Heart right ventricle (tissue), 16 donors: ENCODE data around the gene CIT. TPM values are rescaled to one million over a fixed set of nuclear protein-coding genes. Genes with fewer than 3 reads are reported as not detected.

Experiments
- ATAC-seq, 8 donors: fragments of 200-7000 bp; cut with Tn5 transposase; one replicate each; pipeline ENCODE4 v1.9.1; 2020; ENCODE audit warnings: mild to moderate bottlenecking in 8 of 8, moderate library complexity in 8 of 8, moderate number of reproducible peaks in 1 of 8
- DNase-seq, 2 donors: peaks; one replicate each; pipeline ENCODE4 v3.0.0-alpha.2; 2020
- H3K27ac ChIP-seq, 10 donors: fragments of 200-600 bp; sonication (generic) in 2 of 10; one replicate each; pipeline versions ENCODE4 v1.5.0 to v1.8.0; 2020 to 2022; ENCODE audit warnings: mild to moderate bottlenecking in 3 of 10
- H3K27me3 ChIP-seq, 7 donors: fragments of 200-600 bp; one replicate each; pipeline ENCODE4 v1.8.0; 2021 to 2022; ENCODE audit warnings: mild to moderate bottlenecking in 2 of 7
- H3K36me3 ChIP-seq, 9 donors: fragments of 200-600 bp; sonication (generic) in 1 of 9; one replicate each; pipeline versions ENCODE4 v1.5.0 to v1.8.0; 2020 to 2022; ENCODE audit warnings: mild to moderate bottlenecking in 2 of 9
- H3K4me1 ChIP-seq, 9 donors: fragments of 200-600 bp; sonication (generic) in 1 of 9; one replicate each; pipeline versions ENCODE4 v1.5.0 to v1.8.0; 2020 to 2022; ENCODE audit warnings: mild to moderate bottlenecking in 4 of 9
- H3K4me3 ChIP-seq, 10 donors: fragments of 200-600 bp; sonication (generic) in 2 of 10; one replicate each; pipeline versions ENCODE4 v1.5.0 to v1.8.0; 2020 to 2022; ENCODE audit warnings: mild to moderate bottlenecking in 7 of 10, moderate library complexity in 2 of 10
- H3K9me3 ChIP-seq, 11 donors: fragments of 200-600 bp in 10 of 11; sonication (generic) in 2 of 11; one replicate each; pipeline versions ENCODE4 v1.5.0 to v1.8.0; 2013 to 2022; ENCODE audit warnings: mild to moderate bottlenecking in 2 of 11, control low read depth in 1 of 11, moderate library complexity in 1 of 11
- CTCF ChIP-seq, 9 donors: fragments of 200-600 bp; sonication (generic) in 2 of 9; IDR thresholded peaks; one replicate each; pipeline versions ENCODE4 v1.5.0 to v1.8.0; 2021 to 2022; ENCODE audit warnings: antibody characterized with exemption in 9 of 9, mild to moderate bottlenecking in 5 of 9, moderate library complexity in 1 of 9
- WGBS, 2 donors: extraction: QIAGEN DNeasy Blood & Tissue Kit; methylation state at CpG; one replicate each; pipeline ENCODE4 v1.1.7; 2013; ENCODE audit warnings: inconsistent platforms in 1 of 2; 5-methylcytosine and 5-hydroxymethylcytosine counted together
- intact Hi-C, 10 donors: fragments of 100-400 bp; cut with DNase I; formaldehyde crosslinking; loops; one replicate each; pipeline versions ENCODE4 v1.11.1 to v1.14.2; 2022
- polyA plus RNA-seq, 2 donors: library from polyadenylated mRNA; stranded (reverse); fragments of 200-250 nt; gene quantifications; one replicate each; pipeline ENCODE4 v1.2.3, GENCODE V29; 2013
- total RNA-seq, 10 donors: library from RNA; stranded (reverse); fragmentation: NEBNext Ultra II Directional in 3 of 10; extraction: Animal tissue kit (Norgen Biotek cat#: 25700) in 3 of 10; gene quantifications; one replicate each; pipeline versions ENCODE4 v1.2.1 to v1.2.4, GENCODE V29; 2021 to 2023
- donor health status: Arrhythmogenic right ventricular cardiomyopathy.
- donor health status: ischemic (EF 13 %, LVEDD 7.1; RV severe dilation, severe dysfunction).
- donor health status: healthy with polysubstance abuse.
- donor health status: DM: no; HTN: yes; CAD: no.
- donor health status: DM: no; HTN: no; CAD: no.
- donor health status: ischemic (EF 25% LVEDD 6.9; RV normal size, moderate dysfunction).
- donor health status: ischemic (EF 25% LVEDD 5.7; RV mildly dilated, moderate dysfunction).
- donor health status: healthy.
- donor health status: DM: yes; HTN: yes; CAD: no.
- donor health status: Ischemic cardiomyopathy.
- donor health status: ischemic (EF 35%, LVEDD 5.7; RV mildly dilated, moderate dysfunction).
- donor health status: nonischemic (EF 11% LVEDD 7.7; RV severe dilation, severe dysfunction).
- donor health status: DM: yes; HTN: yes; CAD: no.
- donor health status: PGD.
- donor health status: ischemic (EF 29% LVEDD 5.4; RV normal size, mild dysfunction).
- donor health status: nonischemic (EF 23%, LVEDD 6.1; RV moderate dilation, normal function).

Gene CIT
- total and polyA plus RNA-seq, 12 donors: 0.20 to 7.0 (median 0.92) TPM

GRCh38 chr12:119869720-119870119 lies 7.4 kb downstream of the CIT start:
- H3K36me3 ChIP-seq: peaks cover 0 to 24% (median 0%) of the 10 kb centered on the region in 9 donors
- ATAC-seq: peak in 2 of 8 donors; percentile 14 to 55

GRCh38 chr12:119868992-119869391 lies 8.1 kb downstream of the CIT start:
- TF ChIP-seq CTCF (IDR thresholded peaks at IDR 0.05): no peak
- peaks cover 0 to 24% (median 0%) of the 10 kb centered on the region in 9 donors for H3K36me3 ChIP-seq
- intact Hi-C loops: no loop called here
- peak overlapping the region in 1 of 10 donors; percentile 33 for H3K27ac ChIP-seq
- no peak overlapping the region for H3K4me3 ChIP-seq
- ATAC-seq (no peak), DNase-seq (no peak)
- WGBS, 2 donors: 85 to 87% methylated on average over 5 of the region's 5 CpGs
- no peaks in the 10 kb centered on the region for H3K4me1 ChIP-seq
- no peaks in the 10 kb centered on the region for H3K27me3 ChIP-seq
- no peaks in the 10 kb centered on the region for H3K9me3 ChIP-seq

More at GRCh38 chr12:119869720-119870119, 7.4 kb downstream of the CIT start:
- Histone ChIP-seq H3K9me3 (no peaks in the 10 kb centered on the region), H3K27me3 (no peaks in the 10 kb centered on the region), H3K4me1 (no peaks in the 10 kb centered on the region), H3K27ac (peak overlapping the region in 1 of 10 donors; percentile 33), H3K4me3 (no peak overlapping the region)
- TF ChIP-seq CTCF (IDR thresholded peaks at IDR 0.05): no peak
- 62 to 76% methylated on average over 5 of the region's 5 CpGs for WGBS, 2 donors
- no peak for DNase-seq
- intact Hi-C loops: no loop called here

- Histone ChIP-seq H3K9me3 (no peaks in the 10 kb centered on the region), H3K27ac (no peak overlapping the region), H3K4me3 (no peak overlapping the region), H3K27me3 (no peaks in the 10 kb centered on the region), H3K4me1 (no peaks in the 10 kb centered on the region), H3K36me3 (peaks cover 0 to 10% (median 0%) of the 10 kb centered on the region in 9 donors)
- ATAC-seq (no peak), DNase-seq (no peak)
- TF ChIP-seq CTCF (IDR thresholded peaks at IDR 0.05): no peak
- intact Hi-C loops: no loop called here
- WGBS, 2 donors: 95 to 96% methylated on average over 2 of the region's 2 CpGs
These were observed 12.5 kb downstream of the CIT start for GRCh38 chr12:119864591-119864990.

GRCh38 chr12:119859241-119859640 lies 17.9 kb downstream of the CIT start:
- Histone ChIP-seq H3K4me1 (no peaks in the 10 kb centered on the region), H3K4me3 (no peak overlapping the region), H3K27ac (no peak overlapping the region), H3K9me3 (no peaks in the 10 kb centered on the region), H3K36me3 (peaks cover 0 to 15% (median 0%) of the 10 kb centered on the region in 9 donors), H3K27me3 (no peaks in the 10 kb centered on the region)
- WGBS, 2 donors: 91 to 92% methylated on average over 6 of the region's 6 CpGs
- TF ChIP-seq CTCF (IDR thresholded peaks at IDR 0.05): no peak
- ATAC-seq: no peak
- no peak for DNase-seq
- intact Hi-C loops: no loop called here
